Measurements from ENCODE around the gene TMEM198.

DNA sequence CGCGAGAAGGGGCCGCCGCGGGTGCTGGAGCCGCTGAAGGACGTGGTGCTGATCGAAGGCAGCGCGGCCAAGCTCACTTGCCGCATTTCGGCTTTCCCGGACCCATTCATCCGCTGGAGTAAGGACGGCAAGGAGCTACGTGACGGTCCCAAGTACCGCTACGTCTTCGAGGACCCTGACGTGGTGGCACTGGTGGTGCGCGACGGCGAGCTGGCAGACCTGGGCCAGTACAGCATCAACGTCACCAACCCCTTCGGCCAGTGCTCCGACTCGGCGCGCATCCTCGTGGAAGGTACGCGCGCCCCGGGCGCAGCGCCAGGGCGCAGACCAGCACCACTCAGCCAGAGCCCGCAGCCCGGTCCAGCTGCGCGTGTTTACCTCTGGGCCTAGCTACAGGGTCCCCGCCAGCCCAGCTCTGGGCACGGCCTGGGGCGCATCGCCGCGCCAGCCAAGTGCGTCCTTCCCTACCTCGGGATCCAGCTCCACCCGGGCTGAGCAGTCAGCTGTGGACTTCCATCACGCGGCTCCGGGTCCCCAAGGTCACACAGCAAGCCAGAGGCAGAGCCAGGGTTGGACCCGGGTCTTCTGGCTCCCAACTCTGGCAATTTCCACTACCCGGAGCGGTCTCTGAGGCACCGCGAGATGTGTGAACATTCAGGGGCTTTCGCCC lies 46.9 kb upstream of the TMEM198 start:
- TF ChIP-seq, protein P1, sequence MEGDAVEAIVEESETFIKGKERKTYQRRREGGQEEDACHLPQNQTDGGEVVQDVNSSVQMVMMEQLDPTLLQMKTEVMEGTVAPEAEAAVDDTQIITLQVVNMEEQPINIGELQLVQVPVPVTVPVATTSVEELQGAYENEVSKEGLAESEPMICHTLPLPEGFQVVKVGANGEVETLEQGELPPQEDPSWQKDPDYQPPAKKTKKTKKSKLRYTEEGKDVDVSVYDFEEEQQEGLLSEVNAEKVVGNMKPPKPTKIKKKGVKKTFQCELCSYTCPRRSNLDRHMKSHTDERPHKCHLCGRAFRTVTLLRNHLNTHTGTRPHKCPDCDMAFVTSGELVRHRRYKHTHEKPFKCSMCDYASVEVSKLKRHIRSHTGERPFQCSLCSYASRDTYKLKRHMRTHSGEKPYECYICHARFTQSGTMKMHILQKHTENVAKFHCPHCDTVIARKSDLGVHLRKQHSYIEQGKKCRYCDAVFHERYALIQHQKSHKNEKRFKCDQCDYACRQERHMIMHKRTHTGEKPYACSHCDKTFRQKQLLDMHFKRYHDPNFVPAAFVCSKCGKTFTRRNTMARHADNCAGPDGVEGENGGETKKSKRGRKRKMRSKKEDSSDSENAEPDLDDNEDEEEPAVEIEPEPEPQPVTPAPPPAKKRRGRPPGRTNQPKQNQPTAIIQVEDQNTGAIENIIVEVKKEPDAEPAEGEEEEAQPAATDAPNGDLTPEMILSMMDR (IDR thresholded peaks at IDR 0.05): no peak
- no peak for TF ChIP-seq ZFX (IDR thresholded peaks at IDR 0.05; ENCODE audit: borderline replicate concordance)
